Measurements from ENCODE around the gene PITPNM3. TPM values are rescaled to one million over a fixed set of nuclear protein-coding genes. Genes with fewer than 3 reads are reported as not detected.

Gene PITPNM3
- total RNA-seq, 1 experiment from 2014 or later = 4.2 TPM

DNA sequence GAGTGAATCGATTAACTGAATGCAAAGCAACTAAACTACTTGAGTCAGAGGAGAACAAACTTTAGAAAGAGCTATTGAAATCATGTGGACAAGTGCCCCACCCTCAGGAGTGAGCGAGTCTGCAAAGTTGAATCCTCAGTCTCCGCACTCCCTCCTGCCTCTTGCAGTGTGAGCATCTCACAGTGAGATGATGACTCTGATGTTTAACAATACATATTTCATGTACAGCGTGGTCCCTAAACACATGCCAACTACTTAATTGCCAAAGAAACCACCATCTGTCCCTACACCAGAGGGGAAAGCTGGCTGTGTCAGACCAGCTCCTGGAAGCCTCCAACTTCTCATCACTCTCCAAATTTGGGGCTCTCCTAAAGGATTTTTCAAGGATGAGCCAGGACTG lies 80.9 kb downstream of the PITPNM3 start:
- no peaks in the 10 kb centered on the region for H3K9me2 ChIP-seq (ENCODE audit: insufficient read depth)
- no peaks in the 10 kb centered on the region for H3K79me2 ChIP-seq (ENCODE audit: insufficient read depth, low read length)
- POLR2A ChIA-PET = no interaction called here
- RAD21 ChIA-PET (ENCODE audit: low non-redundant PET in 1 of 2, low total read pairs in 2 of 2, uncharacterized antibody in 2 of 2, unreplicated experiment in 2 of 2) = interaction anchor here in 1 of 2 experiments (0.6 kb wide), 1 partner anchor 31 kb away, joined by 6 read pairs; no protein-coding TSS in a partner anchor
- no peak overlapping the region for H3K4me2 ChIP-seq (ENCODE audit: low read length)
- no peaks in the 10 kb centered on the region for H3K27me3 ChIP-seq (ENCODE audit: insufficient read depth, low read length)
- CTCF ChIA-PET = interaction anchor here (0.6 kb wide), 1 partner anchor 159 kb away, joined by 3 read pairs; no protein-coding TSS in a partner anchor
- no peak overlapping the region for H3K27ac ChIP-seq (ENCODE audit: low read depth, low read length)
- TF ChIP-seq POLR2A (IDR thresholded peaks at IDR 0.05; ENCODE audit: borderline replicate concordance, extremely low read depth, insufficient read depth, insufficient read length) (no peak), EZH2 (IDR thresholded peaks at IDR 0.05) (no peak), FOSL1 (IDR thresholded peaks at IDR 0.05; ENCODE audit: low read depth) (no peak), ELF1 (IDR thresholded peaks at IDR 0.05; ENCODE audit: borderline replicate concordance, low read depth) (no peak), CEBPB (IDR thresholded peaks at IDR 0.05; ENCODE audit: low read depth) (no peak), EGR1 (IDR thresholded peaks at IDR 0.05; ENCODE audit: low read depth) (no peak), ZBTB33 (IDR thresholded peaks at IDR 0.05; ENCODE audit: extremely low read depth, insufficient replicate concordance, low read length) (no peak), ATF3 (IDR thresholded peaks at IDR 0.05) (no peak), SRF (IDR thresholded peaks at IDR 0.05; ENCODE audit: low read depth) (no peak), SIN3A (IDR thresholded peaks at IDR 0.05; ENCODE audit: low read depth) (no peak), CBX3 (IDR thresholded peaks at IDR 0.05; ENCODE audit: low read depth) (no peak), JUND (IDR thresholded peaks at IDR 0.05) (no peak)
- TF ChIP-seq, protein P1, sequence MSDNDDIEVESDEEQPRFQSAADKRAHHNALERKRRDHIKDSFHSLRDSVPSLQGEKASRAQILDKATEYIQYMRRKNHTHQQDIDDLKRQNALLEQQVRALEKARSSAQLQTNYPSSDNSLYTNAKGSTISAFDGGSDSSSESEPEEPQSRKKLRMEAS (IDR thresholded peaks at IDR 0.05) = no peak
- H3K9ac ChIP-seq (ENCODE audit: low read length) = no peak overlapping the region
- H3K36me3 ChIP-seq (ENCODE audit: control insufficient read depth in 1 of 2, insufficient read depth in 2 of 2, low read length in 2 of 2) = no peaks in the 10 kb centered on the region
- peaks cover 12 to 18% of the 10 kb centered on the region in 2 experiments; a peak in 3 of 4 replicates for H3K4me1 ChIP-seq (ENCODE audit: control insufficient read depth in 1 of 2, insufficient read depth in 2 of 2, low read length in 2 of 2)
- no peak overlapping the region for H3K4me3 ChIP-seq (replicated peaks in 1 of 2; ENCODE audit: low read depth in 1 of 2, low read length in 2 of 2)
- intact Hi-C loops (cut with micrococcal nuclease) = no loop called here
- no peak overlapping the region for H2AFZ ChIP-seq (ENCODE audit: low read depth, low read length, poor library complexity, severe bottlenecking)
- DNase-seq (ENCODE audit: low read depth, low spot score) (no peak), ATAC-seq (no peak)
- no peaks in the 10 kb centered on the region for H3K9me3 ChIP-seq (ENCODE audit: control insufficient read depth in 1 of 2, insufficient read depth in 1 of 2, low read depth in 1 of 2, low read length in 2 of 2)
- H4K20me1 ChIP-seq (ENCODE audit: insufficient read depth) = no peaks in the 10 kb centered on the region
- BruUV-seq (replicated peaks) = no TSS peak

All from HCT116 (cell line).